H7 (cell line): ENCODE data around the gene CDC25B. TPM values are rescaled to one million over a fixed set of nuclear protein-coding genes. Genes with fewer than 3 reads are reported as not detected.
A peak's percentile ranks its signal among the peaks of the same experiment; 100 is the strongest.

Experiments
- DNase-seq: peaks from one replicate; pipeline ENCODE4 v3.0.0; 2012
- H3K27me3 ChIP-seq: 2 replicates; pipeline ENCODE4 v1.6.0; 2011; ENCODE audit warnings: mild to moderate bottlenecking, low read length; ENCODE audit not compliant: control insufficient read depth, insufficient read depth
- H3K36me3 ChIP-seq: replicated peaks from 2 replicates; pipeline ENCODE4 v1.5.1; 2011; ENCODE audit warnings: low read length; ENCODE audit not compliant: control insufficient read depth, insufficient read depth
- H3K4me3 ChIP-seq: 2 replicates; pipeline ENCODE4 v1.5.1; 2011; ENCODE audit warnings: low read depth, mild to moderate bottlenecking, control low read depth, low read length, moderate library complexity; ENCODE audit not compliant: insufficient read depth
- total RNA-seq: library from RNA; depleted of rRNA; stranded (reverse); fragments of >200 nt; shearing (Covaris generic); gene quantifications from 2 replicates; pipeline ENCODE4 v1.2.3, GENCODE V29; 2014; rRNA removed

Gene CDC25B
- 30.7 and 32.6 TPM in 2 replicates for total RNA-seq

GRCh38 chr20:3795511-3796468 is at the start of gene CDC25B:
TSS of gene CDC25B (plus strand) at chr20:3796310. CDS start at chr20:3796532, 222 bp downstream.
- H3K36me3 ChIP-seq: no peaks in the 10 kb centered on the region; the same call in 1 of the 2 replicates
- H3K4me3 ChIP-seq: peak within 1 kb of the TSS; percentile 83
- DNase-seq: peak; percentile 97
- H3K27me3 ChIP-seq: peaks cover 2% of the 10 kb centered on the region

DNA sequence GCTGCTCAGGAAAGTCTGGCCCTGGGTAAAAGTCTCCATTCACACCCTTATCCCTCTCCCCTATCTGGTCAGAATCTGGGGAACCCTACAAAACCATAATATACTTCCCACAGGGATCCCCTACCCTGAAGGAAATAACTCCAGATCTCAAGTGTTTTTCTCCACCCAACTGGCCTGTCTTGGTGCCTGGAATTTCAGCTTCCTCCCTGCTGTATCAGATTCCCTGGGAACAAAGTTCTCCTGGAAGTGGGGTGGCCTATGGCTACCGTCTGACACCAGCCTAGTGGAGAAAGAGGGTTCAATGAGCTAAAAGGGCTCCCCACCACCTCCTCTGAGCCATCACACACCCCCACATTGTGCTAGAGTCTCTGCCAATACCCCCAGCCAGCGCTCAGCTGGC is 48.6 kb upstream of the CDC25B start:
- Histone ChIP-seq H3K36me3 (no peaks in the 10 kb centered on the region), H3K4me3 (no peak overlapping the region), H3K27me3 (peaks cover 62% of the 10 kb centered on the region)
- no peak for DNase-seq

DNA sequence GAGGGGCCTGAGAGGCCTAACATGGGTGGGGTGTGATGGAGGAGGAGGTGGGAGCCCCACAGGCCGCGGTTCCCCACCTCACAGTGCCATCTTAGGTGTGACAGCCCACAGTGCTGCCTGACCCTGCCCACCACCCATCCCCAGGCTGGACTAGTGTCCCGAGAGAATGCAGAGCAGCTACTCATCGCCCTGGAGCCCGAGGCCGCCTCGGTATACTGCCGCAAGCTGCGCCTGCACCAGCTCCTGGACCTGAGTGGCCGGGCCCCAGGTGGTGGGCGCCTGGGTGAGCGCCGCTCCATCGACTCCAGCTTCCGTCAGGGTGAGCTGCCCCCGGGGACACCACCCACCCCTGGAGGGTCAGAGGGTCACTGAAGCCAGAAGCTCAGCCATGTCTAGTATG is 48.0 kb upstream of the CDC25B start:
- DNase-seq: no peak
- no peak overlapping the region for H3K4me3 ChIP-seq
- H3K27me3 ChIP-seq: peaks cover 66% of the 10 kb centered on the region
- no peaks in the 10 kb centered on the region for H3K36me3 ChIP-seq

DNA sequence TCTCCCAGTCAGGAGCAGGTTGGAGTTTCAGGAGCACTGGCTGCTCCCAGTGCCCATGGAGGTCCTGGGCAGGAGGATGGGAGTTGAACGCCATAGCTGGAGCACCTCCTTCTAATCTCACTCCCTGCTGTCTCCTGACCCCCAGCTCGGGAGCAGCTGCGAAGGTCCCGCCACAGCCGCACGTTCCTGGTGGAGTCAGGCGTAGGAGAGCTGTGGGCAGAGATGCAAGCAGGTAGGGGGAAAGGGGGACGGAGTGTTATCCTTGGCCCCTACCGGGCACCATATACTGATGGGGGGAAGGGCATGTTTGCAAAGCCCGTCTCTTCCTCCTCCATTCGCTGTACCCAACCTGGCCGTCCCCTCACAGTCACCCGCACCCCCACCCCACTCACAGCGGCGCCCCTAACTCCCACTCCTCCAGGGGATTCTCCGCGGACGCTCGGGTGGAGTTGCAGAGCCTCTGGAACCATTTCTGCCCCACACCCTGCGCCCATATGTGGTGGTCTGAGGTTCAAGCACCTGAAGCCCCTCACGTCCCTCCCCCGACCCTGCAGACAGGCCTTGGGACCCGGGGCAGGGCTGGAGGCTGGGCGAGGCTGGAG is 46.9 kb upstream of the CDC25B start:
- peak; percentile 67 for DNase-seq
- Histone ChIP-seq H3K27me3 (peaks cover 66% of the 10 kb centered on the region), H3K4me3 (peak overlapping the region; percentile 46), H3K36me3 (no peaks in the 10 kb centered on the region)

DNA sequence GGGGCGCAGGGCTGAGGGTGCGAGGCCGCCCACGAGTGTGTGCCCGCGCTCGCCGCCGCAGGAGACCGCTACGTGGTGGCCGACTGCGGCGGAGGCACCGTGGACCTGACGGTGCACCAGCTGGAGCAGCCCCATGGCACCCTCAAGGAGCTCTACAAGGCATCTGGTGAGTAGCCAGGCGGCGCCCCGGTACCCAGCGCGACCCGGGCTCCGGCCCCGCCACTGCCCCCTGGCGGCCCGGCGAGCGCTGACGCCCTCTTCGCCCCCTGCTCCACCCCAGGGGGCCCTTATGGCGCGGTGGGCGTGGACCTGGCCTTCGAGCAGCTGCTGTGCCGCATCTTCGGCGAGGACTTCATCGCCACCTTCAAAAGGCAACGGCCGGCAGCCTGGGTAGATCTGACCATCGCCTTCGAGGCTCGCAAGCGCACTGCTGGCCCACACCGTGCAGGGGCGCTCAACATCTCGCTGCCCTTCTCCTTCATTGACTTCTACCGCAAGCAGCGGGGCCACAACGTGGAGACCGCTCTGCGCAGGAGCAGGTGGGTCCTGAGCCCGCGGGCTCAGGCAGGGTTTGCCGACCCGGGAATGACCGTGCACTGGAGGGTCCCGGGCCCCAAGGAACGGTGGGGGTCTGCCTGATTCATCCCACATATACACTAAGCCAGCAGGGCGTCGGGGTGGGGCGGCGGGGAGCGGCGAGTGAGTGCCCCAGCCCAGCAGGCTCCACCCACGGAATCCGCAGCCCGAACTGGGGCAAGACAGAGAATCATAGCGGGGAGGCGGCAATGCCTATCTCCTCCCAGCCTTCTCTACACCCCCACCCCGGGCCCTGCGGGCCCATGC is 46.2 kb upstream of the CDC25B start:
- Histone ChIP-seq H3K27me3 (peaks cover 66% of the 10 kb centered on the region), H3K36me3 (no peaks in the 10 kb centered on the region), H3K4me3 (peak overlapping the region; percentile 46)
- DNase-seq: peak; percentile 99

DNA sequence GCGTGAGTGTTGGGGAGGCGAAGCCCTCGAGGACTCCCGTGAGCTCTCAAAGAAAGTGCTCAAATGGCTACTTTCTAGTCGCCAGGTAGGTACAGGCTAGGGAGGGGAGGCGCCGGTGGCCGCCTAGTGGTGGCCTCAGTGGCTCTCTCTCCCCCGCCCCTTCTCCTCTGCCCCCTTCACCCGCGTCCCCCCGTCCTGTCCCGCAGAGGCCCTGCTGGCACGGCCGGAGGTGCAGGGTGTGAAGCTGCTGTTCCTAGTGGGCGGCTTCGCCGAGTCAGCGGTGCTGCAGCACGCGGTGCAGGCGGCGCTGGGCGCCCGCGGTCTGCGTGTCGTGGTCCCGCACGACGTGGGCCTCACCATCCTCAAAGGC is 44.8 kb upstream of the CDC25B start:
- Histone ChIP-seq H3K27me3 (peaks cover 57% of the 10 kb centered on the region), H3K36me3 (peaks cover 1% of the 10 kb centered on the region), H3K4me3 (peak overlapping the region; percentile 51)
- DNase-seq: peak; percentile 89

GRCh38 chr20:3751675-3752385 is 44.3 kb upstream of the CDC25B start:
- Histone ChIP-seq H3K27me3 (peaks cover 53% of the 10 kb centered on the region), H3K36me3 (peaks cover 1% of the 10 kb centered on the region), H3K4me3 (peak overlapping the region; percentile 51)
- peak; percentile 88 for DNase-seq

- H3K27me3 ChIP-seq: peaks cover 49% of the 10 kb centered on the region
- peaks cover 1% of the 10 kb centered on the region for H3K36me3 ChIP-seq
- H3K4me3 ChIP-seq: peak overlapping the region; percentile 51
- DNase-seq: no peak
Observed at GRCh38 chr20:3752386-3752759, 43.7 kb upstream of the CDC25B start.

DNA sequence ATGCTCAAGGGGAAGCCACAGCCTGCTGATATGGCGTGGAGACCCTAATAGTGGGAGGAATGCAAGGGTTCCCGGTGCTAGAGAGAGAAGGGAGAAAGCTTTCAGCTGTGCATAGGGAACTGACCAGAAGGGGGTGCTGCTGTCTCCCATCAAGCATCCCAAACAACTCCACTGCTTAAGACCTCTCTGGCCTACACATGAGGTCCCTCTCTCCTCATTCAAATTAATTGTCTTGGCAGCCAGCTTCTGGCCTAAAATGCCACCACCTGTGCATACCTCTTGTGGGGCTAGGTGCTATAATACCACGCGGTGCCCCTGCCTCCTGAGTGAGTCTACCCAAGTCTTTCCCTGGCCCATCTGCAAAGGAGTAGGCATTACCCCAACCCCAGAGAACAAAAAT is 43.0 kb upstream of the CDC25B start:
- peak; percentile 94 for DNase-seq
- Histone ChIP-seq H3K36me3 (peaks cover 1% of the 10 kb centered on the region), H3K4me3 (no peak overlapping the region), H3K27me3 (peaks cover 43% of the 10 kb centered on the region)

DNA sequence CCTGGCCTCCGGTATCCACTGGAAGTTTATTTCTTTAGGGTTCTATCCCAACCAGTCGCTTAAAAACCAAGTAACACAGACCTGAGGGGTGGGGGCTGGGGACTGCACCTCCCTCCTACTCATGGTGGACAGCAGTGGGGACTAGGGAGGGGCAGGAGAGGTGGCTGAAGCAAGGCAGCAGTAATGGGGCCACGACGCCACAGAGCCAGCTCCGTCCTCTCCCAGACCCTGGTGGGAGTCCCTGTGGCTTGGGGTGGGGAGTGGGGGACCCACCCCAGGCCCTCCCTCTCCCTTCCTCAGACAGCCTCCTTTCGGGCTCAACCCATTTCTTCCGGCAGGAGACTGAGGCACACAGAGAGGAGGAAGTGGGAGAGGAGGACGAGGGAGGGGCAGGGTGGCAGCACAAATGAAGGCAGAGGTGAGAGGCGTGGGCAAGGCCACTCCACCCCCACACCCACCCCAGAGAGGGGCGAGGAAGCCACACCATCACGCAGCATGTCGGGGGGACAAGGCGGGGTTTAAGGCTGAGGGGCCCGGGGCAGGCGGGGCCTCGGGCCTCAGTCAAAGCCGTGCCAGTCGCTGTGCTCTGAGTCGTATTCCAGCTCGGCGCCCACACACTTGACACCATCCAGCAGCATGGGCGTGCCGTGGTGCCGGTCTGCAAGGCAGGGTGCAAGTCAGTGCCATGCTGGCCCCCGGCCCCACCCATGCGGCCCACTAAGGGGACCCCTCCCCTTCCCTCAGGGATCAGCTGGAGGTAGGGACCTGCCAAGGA is 42.4 kb upstream of the CDC25B start:
- DNase-seq: no peak
- Histone ChIP-seq H3K4me3 (no peak overlapping the region), H3K27me3 (peaks cover 40% of the 10 kb centered on the region), H3K36me3 (peaks cover 1% of the 10 kb centered on the region)

DNA sequence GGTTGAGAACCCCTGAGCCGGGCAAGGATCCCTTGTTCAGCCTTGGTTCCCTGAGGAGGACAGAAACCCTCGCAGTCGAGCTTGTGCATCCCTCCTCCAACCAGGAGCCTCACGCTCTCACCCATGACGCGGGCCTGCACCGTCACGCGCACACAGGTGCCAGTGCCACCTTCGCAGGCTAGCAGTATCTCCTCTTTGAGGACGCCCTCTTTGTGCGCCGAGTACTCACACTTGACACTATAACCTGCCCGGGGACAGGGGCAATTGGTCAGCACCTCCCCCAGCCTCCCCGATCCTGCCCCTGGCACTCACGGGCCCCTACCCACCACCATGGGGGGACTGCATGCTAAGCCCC is 41.9 kb upstream of the CDC25B start:
- peaks cover 1% of the 10 kb centered on the region for H3K36me3 ChIP-seq
- no peak overlapping the region for H3K4me3 ChIP-seq
- DNase-seq: no peak
- peaks cover 34% of the 10 kb centered on the region for H3K27me3 ChIP-seq

DNA sequence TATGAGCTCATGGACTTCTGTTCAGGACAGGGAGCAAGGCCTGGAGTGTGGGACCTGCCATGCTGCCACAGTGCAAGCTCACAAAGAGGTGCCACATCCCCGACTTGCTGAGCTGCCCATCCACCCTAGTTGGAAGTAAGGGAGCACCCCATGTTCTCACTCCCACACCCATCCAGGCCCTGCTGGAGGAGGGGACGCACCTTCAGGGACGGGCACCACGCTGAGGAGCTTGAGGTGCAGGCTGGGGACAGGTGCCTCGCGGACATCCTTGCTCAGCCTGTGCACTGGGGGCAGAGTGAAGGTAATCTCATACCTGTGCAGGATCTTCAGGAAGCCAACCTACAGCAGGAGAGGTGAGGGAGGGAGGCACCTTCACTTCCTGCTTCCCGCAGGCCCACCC is 40.8 kb upstream of the CDC25B start:
- peaks cover 1% of the 10 kb centered on the region for H3K36me3 ChIP-seq
- no peak for DNase-seq
- H3K27me3 ChIP-seq: peaks cover 25% of the 10 kb centered on the region
- no peak overlapping the region for H3K4me3 ChIP-seq

DNA sequence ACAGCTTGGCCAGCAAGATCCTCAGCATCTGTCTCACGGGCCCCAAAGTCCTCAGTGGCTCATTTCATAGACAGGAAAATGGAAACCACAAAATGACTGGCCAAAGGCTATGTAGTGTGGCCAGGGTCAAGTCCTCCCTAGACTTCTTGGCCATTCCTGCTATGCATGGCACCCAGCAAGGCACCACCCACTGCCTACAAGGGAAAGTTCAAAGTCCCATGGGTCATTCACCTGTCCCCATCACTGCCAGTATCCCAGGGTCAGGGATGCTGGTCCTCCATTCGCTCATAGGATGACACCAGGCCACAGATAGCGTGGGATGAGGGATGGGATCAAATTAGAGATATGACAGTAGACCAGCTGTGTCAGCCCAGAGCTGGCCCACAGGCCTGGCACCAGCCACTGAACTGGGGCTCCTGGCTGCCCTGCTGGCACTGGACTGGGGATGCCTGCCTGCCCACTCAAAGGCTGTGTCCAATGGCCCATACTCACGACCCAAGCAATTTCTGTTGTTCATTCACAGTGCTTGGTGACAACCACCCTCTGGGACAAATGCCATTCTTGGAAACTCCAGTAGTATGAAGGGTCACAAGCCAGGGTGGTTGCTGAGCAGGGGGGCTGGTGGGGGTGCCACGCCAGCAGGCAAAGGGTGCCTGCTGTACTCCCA is 40.2 kb upstream of the CDC25B start:
- no peak overlapping the region for H3K4me3 ChIP-seq
- DNase-seq: no peak
- H3K36me3 ChIP-seq: peaks cover 1% of the 10 kb centered on the region
- peaks cover 18% of the 10 kb centered on the region for H3K27me3 ChIP-seq
